ENCODE results near the gene FBXO28. TPM values are rescaled to one million over a fixed set of nuclear protein-coding genes. Genes with fewer than 3 reads are reported as not detected.

The FBXO28 gene
- total RNA-seq, 1 donor from 2014 or later = 32.6 TPM

DNA sequence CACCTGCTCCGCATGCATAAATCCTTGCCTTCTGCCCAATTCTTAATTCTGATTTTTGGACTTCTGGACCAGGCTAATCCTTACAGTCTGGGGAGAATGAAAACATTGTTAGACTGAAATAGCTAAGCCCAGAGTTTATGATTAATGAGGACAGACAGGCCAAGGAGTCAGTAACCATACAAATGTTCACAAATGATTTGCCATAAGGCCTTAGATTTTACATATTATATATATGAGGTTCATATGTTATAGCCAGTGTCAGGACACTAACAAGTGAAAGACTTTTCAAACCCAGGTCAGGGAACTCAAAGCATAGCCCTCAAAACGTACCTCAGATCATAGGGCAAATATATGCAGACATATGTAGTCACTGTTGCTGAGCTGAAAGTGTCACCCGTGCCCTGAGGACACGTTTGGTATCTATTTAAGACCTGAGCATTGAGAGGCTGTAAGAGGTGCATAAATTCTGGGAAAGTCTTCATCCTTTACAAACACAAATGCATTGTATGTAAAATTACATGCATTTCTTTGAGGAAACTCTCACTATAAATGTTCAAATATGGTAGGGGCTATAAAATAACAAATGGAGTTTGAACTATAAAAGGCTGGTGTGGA lies 45.3 kb upstream of the FBXO28 start:
- FAIRE-seq = no peak

DNA sequence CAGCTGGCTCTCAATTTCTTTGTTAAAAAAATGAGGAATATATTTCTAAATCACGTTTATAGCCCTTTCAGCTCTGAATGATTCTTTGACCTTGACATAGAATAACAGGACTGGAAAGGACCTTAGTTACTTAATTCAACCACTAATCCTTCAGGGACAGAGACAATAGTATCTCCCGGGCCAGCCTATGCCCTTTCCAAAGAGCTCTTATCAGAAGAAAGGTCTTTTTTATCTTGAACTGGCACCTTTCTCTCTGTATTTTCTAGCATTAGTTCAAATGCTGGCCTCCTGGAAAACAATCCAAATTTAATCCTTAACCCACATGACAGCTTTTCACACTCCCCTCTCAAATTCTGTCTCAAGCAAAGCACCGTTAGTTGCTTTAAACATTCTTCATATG lies 44.8 kb upstream of the FBXO28 start:
- H3K27ac ChIP-seq (ENCODE audit: low read depth, low read length) = no peak overlapping the region
- peaks cover 12% of the 10 kb centered on the region for H3K4me1 Mint-ChIP-seq (ENCODE audit: low read depth, unreplicated experiment)
- H3K4me3 Mint-ChIP-seq (ENCODE audit: unreplicated experiment) = no peak overlapping the region
- H3K36me3 Mint-ChIP-seq (ENCODE audit: low read depth, unreplicated experiment) = no peaks in the 10 kb centered on the region
- H3K4me2 ChIP-seq (ENCODE audit: low read length) = no peak overlapping the region
- no peak overlapping the region for H3K9ac ChIP-seq (ENCODE audit: low read length)
- FAIRE-seq (no peak), DNase-seq (ENCODE audit: low read depth) (no peak)
- no peaks in the 10 kb centered on the region for H3K27me3 Mint-ChIP-seq (ENCODE audit: low read depth, unreplicated experiment)
- no peaks in the 10 kb centered on the region for H3K27me3 ChIP-seq (ENCODE audit: insufficient read depth, low read length)
- no peaks in the 10 kb centered on the region for H3K9me3 ChIP-seq (ENCODE audit: insufficient read depth, low read depth, low read length)
- H2AFZ ChIP-seq (ENCODE audit: low read depth, low read length) = no peak overlapping the region
- no peak overlapping the region for H3K4me3 ChIP-seq (ENCODE audit: insufficient read depth, low read depth, low read length)
- no peaks in the 10 kb centered on the region for H3K36me3 ChIP-seq (ENCODE audit: insufficient read depth, low read length)
- peaks cover 7% of the 10 kb centered on the region for H3K9me3 Mint-ChIP-seq (ENCODE audit: unreplicated experiment)
- peaks cover 9% of the 10 kb centered on the region for H3K4me1 ChIP-seq (ENCODE audit: insufficient read depth, low read length)
- no peaks in the 10 kb centered on the region for H4K20me1 ChIP-seq (ENCODE audit: insufficient read depth, low read length)
- H3K79me2 ChIP-seq (ENCODE audit: insufficient read depth, low read length) = no peaks in the 10 kb centered on the region
- H3K27ac Mint-ChIP-seq (ENCODE audit: unreplicated experiment) = no peak overlapping the region
- TF ChIP-seq, protein P1, sequence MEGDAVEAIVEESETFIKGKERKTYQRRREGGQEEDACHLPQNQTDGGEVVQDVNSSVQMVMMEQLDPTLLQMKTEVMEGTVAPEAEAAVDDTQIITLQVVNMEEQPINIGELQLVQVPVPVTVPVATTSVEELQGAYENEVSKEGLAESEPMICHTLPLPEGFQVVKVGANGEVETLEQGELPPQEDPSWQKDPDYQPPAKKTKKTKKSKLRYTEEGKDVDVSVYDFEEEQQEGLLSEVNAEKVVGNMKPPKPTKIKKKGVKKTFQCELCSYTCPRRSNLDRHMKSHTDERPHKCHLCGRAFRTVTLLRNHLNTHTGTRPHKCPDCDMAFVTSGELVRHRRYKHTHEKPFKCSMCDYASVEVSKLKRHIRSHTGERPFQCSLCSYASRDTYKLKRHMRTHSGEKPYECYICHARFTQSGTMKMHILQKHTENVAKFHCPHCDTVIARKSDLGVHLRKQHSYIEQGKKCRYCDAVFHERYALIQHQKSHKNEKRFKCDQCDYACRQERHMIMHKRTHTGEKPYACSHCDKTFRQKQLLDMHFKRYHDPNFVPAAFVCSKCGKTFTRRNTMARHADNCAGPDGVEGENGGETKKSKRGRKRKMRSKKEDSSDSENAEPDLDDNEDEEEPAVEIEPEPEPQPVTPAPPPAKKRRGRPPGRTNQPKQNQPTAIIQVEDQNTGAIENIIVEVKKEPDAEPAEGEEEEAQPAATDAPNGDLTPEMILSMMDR (IDR thresholded peaks at IDR 0.05; ENCODE audit: insufficient read depth, low read depth, low read length) = no peak
- no peak for TF ChIP-seq EZH2 (IDR thresholded peaks at IDR 0.05; ENCODE audit: insufficient read depth, low read length)

More for the DNA sequence above, 45.3 kb upstream of the FBXO28 start:
- Histone ChIP-seq H3K9me3 (ENCODE audit: insufficient read depth, low read depth, low read length) (no peaks in the 10 kb centered on the region), H3K4me1 (ENCODE audit: insufficient read depth, low read length) (peaks cover 9% of the 10 kb centered on the region), H3K4me3 (ENCODE audit: insufficient read depth, low read depth, low read length) (no peak overlapping the region), H3K27ac (ENCODE audit: low read depth, low read length) (no peak overlapping the region), H3K36me3 (ENCODE audit: insufficient read depth, low read length) (no peaks in the 10 kb centered on the region), H3K9ac (ENCODE audit: low read length) (no peak overlapping the region), H3K79me2 (ENCODE audit: insufficient read depth, low read length) (no peaks in the 10 kb centered on the region), H3K4me2 (ENCODE audit: low read length) (no peak overlapping the region), H4K20me1 (ENCODE audit: insufficient read depth, low read length) (no peaks in the 10 kb centered on the region), H2AFZ (ENCODE audit: low read depth, low read length) (no peak overlapping the region), H3K27me3 (ENCODE audit: insufficient read depth, low read length) (no peaks in the 10 kb centered on the region)
- H3K9me3 Mint-ChIP-seq (ENCODE audit: unreplicated experiment) = peaks cover 7% of the 10 kb centered on the region
- H3K27ac Mint-ChIP-seq (ENCODE audit: unreplicated experiment) = no peak overlapping the region
- TF ChIP-seq, protein P1 (IDR thresholded peaks at IDR 0.05; ENCODE audit: insufficient read depth, low read depth, low read length) = no peak
- no peak for TF ChIP-seq EZH2 (IDR thresholded peaks at IDR 0.05; ENCODE audit: insufficient read depth, low read length)
- DNase-seq (ENCODE audit: low read depth) = no peak
- H3K36me3 Mint-ChIP-seq (ENCODE audit: low read depth, unreplicated experiment) = no peaks in the 10 kb centered on the region
- H3K4me3 Mint-ChIP-seq (ENCODE audit: unreplicated experiment) = no peak overlapping the region
- peaks cover 12% of the 10 kb centered on the region for H3K4me1 Mint-ChIP-seq (ENCODE audit: low read depth, unreplicated experiment)
- peaks cover 2% of the 10 kb centered on the region for H3K27me3 Mint-ChIP-seq (ENCODE audit: low read depth, unreplicated experiment)

DNA sequence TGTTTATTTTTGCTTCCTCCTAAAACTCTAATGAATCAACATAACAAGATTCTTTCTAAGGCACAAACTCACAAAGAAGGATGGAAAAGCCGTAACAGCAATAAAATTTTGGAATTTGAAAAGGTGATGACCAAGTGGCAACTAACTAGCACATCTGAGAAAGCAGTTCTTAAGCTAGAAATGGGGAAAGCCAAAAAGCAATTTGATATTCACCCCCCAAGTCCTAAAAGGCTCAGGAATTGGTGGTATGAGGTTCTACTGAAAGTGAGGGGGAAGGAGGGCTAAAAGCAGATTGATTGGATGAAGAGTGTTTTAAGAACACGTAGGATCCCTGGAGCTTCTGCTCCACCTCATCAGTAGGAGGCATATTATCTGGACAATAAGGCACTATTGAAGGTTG lies 43.4 kb upstream of the FBXO28 start:
- Histone ChIP-seq H3K27ac (ENCODE audit: low read depth, low read length) (no peak overlapping the region), H3K79me2 (ENCODE audit: insufficient read depth, low read length) (no peaks in the 10 kb centered on the region), H3K27me3 (ENCODE audit: insufficient read depth, low read length) (no peaks in the 10 kb centered on the region), H3K36me3 (ENCODE audit: insufficient read depth, low read length) (no peaks in the 10 kb centered on the region), H3K9me3 (ENCODE audit: insufficient read depth, low read depth, low read length) (no peaks in the 10 kb centered on the region), H3K4me1 (ENCODE audit: insufficient read depth, low read length) (peaks cover 5% of the 10 kb centered on the region), H3K4me2 (ENCODE audit: low read length) (no peak overlapping the region), H3K4me3 (ENCODE audit: insufficient read depth, low read depth, low read length) (no peak overlapping the region), H3K9ac (ENCODE audit: low read length) (no peak overlapping the region), H2AFZ (ENCODE audit: low read depth, low read length) (no peak overlapping the region), H4K20me1 (ENCODE audit: insufficient read depth, low read length) (no peaks in the 10 kb centered on the region)
- H3K9me3 Mint-ChIP-seq (ENCODE audit: unreplicated experiment) = peaks cover 10% of the 10 kb centered on the region
- no peaks in the 10 kb centered on the region for H3K36me3 Mint-ChIP-seq (ENCODE audit: low read depth, unreplicated experiment)
- no peak overlapping the region for H3K4me3 Mint-ChIP-seq (ENCODE audit: unreplicated experiment)
- no peaks in the 10 kb centered on the region for H3K27me3 Mint-ChIP-seq (ENCODE audit: low read depth, unreplicated experiment)
- no peak overlapping the region for H3K27ac Mint-ChIP-seq (ENCODE audit: unreplicated experiment)
- FAIRE-seq (no peak), DNase-seq (ENCODE audit: low read depth) (no peak)
- TF ChIP-seq EZH2 (IDR thresholded peaks at IDR 0.05; ENCODE audit: insufficient read depth, low read length) = no peak
- TF ChIP-seq, protein P1 (IDR thresholded peaks at IDR 0.05; ENCODE audit: insufficient read depth, low read depth, low read length) = no peak
- H3K4me1 Mint-ChIP-seq (ENCODE audit: low read depth, unreplicated experiment) = peaks cover 8% of the 10 kb centered on the region

All from astrocyte (in vitro differentiated cells and primary cell).